Body of pancreas (tissue), 4 donors: Measurements from ENCODE around the gene NPTX1.

Experiments used
- POLR2A ChIP-seq, 3 donors: fragments of 450-650 bp; IDR thresholded peaks; one replicate each; pipeline ENCODE4 v1.6.1; 2016; ENCODE audit warnings: antibody characterized with exemption in 3 of 3, mild to moderate bottlenecking in 2 of 3
- TF ChIP-seq, protein P1 (sequence below), 7 experiments: fragments of 450-650 bp in 4 of 7; fragments of 200-600 bp in 3 of 7; sonication (generic) in 3 of 7; IDR thresholded peaks; one replicate each; pipeline ENCODE4 v1.5.1; 2016 to 2019; ENCODE audit warnings: antibody characterized with exemption in 7 of 7

DNA sequence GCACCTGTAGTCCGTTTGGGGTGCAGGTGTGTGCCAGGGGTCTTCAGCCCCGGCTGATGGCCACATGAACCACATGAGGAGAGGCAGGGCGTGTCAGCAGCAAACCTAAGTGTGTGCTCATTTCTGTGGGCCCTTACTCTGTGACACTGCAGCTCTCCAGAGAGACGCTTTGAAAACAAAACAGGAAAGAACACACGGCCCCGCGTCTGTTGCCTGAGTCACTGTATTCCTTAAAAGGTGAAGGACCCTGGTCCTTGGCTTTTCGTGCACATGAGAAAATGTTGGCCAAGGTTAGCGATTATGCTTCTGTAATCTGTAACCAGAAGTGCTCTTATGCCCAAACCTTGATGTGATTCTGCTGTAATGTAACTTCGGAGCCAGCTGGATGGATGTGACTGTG lies 38.9 kb downstream of the NPTX1 start:
- TF ChIP-seq, protein P1, sequence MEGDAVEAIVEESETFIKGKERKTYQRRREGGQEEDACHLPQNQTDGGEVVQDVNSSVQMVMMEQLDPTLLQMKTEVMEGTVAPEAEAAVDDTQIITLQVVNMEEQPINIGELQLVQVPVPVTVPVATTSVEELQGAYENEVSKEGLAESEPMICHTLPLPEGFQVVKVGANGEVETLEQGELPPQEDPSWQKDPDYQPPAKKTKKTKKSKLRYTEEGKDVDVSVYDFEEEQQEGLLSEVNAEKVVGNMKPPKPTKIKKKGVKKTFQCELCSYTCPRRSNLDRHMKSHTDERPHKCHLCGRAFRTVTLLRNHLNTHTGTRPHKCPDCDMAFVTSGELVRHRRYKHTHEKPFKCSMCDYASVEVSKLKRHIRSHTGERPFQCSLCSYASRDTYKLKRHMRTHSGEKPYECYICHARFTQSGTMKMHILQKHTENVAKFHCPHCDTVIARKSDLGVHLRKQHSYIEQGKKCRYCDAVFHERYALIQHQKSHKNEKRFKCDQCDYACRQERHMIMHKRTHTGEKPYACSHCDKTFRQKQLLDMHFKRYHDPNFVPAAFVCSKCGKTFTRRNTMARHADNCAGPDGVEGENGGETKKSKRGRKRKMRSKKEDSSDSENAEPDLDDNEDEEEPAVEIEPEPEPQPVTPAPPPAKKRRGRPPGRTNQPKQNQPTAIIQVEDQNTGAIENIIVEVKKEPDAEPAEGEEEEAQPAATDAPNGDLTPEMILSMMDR (IDR thresholded peaks at IDR 0.05), result no peak
- no peak for TF ChIP-seq POLR2A (IDR thresholded peaks at IDR 0.05)
